ENCODE data around the gene MRPS26. TPM values are rescaled to one million over a fixed set of nuclear protein-coding genes. Genes with fewer than 3 reads are reported as not detected.

MRPS26 gene
- total and polyA plus RNA-seq, 2 of the 13 experiments (the other 11 are each of a cell fraction or from before 2014, with no cell fraction given) = 89.8 to 187 TPM

DNA sequence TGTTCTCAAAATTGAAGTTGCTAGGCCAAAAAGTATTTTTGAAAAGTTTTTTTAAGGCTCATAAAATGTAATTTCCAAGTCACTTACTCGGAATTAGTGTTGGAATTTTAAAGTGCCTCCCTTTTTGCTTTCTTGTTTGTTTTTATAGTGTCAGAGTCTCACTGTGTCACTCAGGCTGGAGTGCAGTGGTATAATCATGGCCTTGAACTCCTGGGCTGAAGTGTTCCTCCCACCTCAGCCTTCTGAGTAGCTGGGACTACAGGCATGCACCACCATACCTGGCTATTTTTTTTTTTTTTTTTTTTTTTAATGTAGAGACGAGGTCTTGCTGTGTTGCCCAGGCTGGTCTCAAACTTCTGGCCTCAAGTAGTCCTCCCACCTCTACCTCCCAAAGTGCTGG, 42.4 kb upstream of the MRPS26 start (continued):
- TF ChIP-seq, protein P1, sequence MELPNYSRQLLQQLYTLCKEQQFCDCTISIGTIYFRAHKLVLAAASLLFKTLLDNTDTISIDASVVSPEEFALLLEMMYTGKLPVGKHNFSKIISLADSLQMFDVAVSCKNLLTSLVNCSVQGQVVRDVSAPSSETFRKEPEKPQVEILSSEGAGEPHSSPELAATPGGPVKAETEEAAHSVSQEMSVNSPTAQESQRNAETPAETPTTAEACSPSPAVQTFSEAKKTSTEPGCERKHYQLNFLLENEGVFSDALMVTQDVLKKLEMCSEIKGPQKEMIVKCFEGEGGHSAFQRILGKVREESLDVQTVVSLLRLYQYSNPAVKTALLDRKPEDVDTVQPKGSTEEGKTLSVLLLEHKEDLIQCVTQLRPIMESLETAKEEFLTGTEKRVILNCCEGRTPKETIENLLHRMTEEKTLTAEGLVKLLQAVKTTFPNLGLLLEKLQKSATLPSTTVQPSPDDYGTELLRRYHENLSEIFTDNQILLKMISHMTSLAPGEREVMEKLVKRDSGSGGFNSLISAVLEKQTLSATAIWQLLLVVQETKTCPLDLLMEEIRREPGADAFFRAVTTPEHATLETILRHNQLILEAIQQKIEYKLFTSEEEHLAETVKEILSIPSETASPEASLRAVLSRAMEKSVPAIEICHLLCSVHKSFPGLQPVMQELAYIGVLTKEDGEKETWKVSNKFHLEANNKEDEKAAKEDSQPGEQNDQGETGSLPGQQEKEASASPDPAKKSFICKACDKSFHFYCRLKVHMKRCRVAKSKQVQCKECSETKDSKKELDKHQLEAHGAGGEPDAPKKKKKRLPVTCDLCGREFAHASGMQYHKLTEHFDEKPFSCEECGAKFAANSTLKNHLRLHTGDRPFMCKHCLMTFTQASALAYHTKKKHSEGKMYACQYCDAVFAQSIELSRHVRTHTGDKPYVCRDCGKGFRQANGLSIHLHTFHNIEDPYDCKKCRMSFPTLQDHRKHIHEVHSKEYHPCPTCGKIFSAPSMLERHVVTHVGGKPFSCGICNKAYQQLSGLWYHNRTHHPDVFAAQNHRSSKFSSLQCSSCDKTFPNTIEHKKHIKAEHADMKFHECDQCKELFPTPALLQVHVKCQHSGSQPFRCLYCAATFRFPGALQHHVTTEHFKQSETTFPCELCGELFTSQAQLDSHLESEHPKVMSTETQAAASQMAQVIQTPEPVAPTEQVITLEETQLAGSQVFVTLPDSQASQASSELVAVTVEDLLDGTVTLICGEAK (IDR thresholded peaks at IDR 0.05) = no peak
- TF ChIP-seq, protein P1 (CRISPR knock-in tag; IDR thresholded peaks at IDR 0.05) = no peak
- no peak for TF ChIP-seq ATM (IDR thresholded peaks at IDR 0.05; ENCODE audit: borderline replicate concordance)
- TF ChIP-seq, protein P2, sequence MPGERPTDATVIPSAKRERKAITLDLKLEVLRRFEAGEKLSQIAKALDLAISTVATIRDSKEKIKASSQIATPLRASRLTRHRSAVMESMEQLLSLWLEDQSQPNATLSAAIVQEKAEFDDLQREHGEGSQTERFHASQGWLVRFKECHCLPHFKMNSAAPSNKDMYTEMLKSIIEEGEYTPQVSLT (CRISPR knock-in tag; IDR thresholded peaks at IDR 0.05; ENCODE audit: borderline replicate concordance, low read depth) = no peak
- no peak for TF ChIP-seq GABPB1 (CRISPR knock-in tag; IDR thresholded peaks at IDR 0.05)
- no peak for TF ChIP-seq ZNF230 (CRISPR knock-in tag; IDR thresholded peaks at IDR 0.05)
- TF ChIP-seq, protein P3, sequence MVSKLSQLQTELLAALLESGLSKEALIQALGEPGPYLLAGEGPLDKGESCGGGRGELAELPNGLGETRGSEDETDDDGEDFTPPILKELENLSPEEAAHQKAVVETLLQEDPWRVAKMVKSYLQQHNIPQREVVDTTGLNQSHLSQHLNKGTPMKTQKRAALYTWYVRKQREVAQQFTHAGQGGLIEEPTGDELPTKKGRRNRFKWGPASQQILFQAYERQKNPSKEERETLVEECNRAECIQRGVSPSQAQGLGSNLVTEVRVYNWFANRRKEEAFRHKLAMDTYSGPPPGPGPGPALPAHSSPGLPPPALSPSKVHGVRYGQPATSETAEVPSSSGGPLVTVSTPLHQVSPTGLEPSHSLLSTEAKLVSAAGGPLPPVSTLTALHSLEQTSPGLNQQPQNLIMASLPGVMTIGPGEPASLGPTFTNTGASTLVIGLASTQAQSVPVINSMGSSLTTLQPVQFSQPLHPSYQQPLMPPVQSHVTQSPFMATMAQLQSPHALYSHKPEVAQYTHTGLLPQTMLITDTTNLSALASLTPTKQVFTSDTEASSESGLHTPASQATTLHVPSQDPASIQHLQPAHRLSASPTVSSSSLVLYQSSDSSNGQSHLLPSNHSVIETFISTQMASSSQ (IDR thresholded peaks at IDR 0.05; ENCODE audit: low read depth) = no peak
- TF ChIP-seq, protein P3 (CRISPR knock-in tag; IDR thresholded peaks at IDR 0.05; ENCODE audit: borderline replicate concordance) = no peak
